ENCODE measurements around the gene SZT2. TPM values are rescaled to one million over a fixed set of nuclear protein-coding genes. Genes with fewer than 3 reads are reported as not detected.

SZT2 gene
- total RNA-seq, 1 donor from 2014 or later = 10.6 TPM

DNA sequence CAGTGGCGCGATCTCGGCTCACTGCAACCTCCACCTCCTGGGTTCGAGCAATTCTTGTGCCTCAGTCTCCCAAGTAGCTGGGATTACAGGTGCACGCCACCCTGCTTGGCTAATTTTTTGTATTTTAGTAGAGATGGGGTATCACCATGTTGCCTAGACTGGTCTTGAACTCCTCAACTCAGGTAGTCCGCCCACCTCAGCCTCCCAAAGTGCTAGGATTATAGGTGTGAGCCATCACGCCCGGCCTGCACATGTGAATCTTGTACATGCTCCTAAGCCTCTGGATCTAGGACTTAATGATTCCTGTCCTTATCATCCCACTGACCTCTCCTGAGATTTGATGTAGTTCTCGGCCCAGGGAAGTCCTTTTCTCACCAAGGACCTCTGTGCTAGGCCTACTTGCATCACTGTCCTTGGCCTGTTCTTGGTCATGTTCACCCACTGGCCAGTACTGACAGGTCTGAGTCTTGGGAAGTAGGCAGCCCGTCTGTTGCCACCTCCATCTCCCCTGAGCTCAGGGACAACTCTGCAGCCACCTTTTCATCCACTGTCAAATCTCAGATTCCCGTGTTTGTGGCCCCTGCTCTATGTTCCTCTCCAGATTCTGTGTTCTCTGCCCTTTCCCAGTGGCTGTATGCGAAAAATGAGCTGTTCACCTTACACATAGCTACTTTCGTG lies 54.6 kb downstream of the SZT2 start:
- no peak overlapping the region for H3K4me3 ChIP-seq (ENCODE audit: low read depth, low read length)
- no peak for DNase-seq (ENCODE audit: low read depth)
- TF ChIP-seq, protein P1, sequence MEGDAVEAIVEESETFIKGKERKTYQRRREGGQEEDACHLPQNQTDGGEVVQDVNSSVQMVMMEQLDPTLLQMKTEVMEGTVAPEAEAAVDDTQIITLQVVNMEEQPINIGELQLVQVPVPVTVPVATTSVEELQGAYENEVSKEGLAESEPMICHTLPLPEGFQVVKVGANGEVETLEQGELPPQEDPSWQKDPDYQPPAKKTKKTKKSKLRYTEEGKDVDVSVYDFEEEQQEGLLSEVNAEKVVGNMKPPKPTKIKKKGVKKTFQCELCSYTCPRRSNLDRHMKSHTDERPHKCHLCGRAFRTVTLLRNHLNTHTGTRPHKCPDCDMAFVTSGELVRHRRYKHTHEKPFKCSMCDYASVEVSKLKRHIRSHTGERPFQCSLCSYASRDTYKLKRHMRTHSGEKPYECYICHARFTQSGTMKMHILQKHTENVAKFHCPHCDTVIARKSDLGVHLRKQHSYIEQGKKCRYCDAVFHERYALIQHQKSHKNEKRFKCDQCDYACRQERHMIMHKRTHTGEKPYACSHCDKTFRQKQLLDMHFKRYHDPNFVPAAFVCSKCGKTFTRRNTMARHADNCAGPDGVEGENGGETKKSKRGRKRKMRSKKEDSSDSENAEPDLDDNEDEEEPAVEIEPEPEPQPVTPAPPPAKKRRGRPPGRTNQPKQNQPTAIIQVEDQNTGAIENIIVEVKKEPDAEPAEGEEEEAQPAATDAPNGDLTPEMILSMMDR (conservative IDR thresholded peaks at IDR 0.05; ENCODE audit: low read depth, low read length) = no peak

DNA sequence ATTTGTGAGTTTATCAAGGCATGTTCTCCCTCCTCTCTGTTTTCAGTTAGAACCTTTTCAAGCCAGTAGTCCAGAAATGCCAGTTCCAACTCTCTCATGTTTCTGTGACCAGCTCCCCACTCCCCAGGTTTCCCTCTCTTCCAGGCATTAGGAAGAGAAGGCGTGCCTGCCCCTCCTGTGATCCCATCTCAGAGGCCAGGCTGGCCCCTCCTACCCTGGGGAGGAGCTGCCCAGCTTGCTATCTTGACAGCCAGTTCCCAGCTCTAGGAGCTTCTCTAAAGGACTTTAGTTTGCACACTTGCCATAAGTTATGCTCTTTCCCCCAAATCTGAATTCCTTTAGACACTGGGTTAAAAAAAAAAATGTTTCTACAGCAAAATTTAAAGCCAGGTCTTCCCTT lies 55.1 kb downstream of the SZT2 start:
- no peak for DNase-seq (ENCODE audit: low read depth)
- H3K4me3 ChIP-seq (ENCODE audit: low read depth, low read length) = no peak overlapping the region
- TF ChIP-seq, protein P1 (conservative IDR thresholded peaks at IDR 0.05; ENCODE audit: low read depth, low read length) = no peak

- no peak for DNase-seq (ENCODE audit: low read depth)
- H3K4me3 ChIP-seq (ENCODE audit: low read depth, low read length) = no peak overlapping the region
- TF ChIP-seq, protein P1 (conservative IDR thresholded peaks at IDR 0.05; ENCODE audit: low read depth, low read length) = no peak
Observed at GRCh38 chr1:43445606-43446387, 56.1 kb downstream of the SZT2 start.

- DNase-seq (ENCODE audit: low read depth) = no peak
- no peak overlapping the region for H3K4me3 ChIP-seq (ENCODE audit: low read depth, low read length)
- TF ChIP-seq, protein P1 (conservative IDR thresholded peaks at IDR 0.05; ENCODE audit: low read depth, low read length) = no peak
Observed at GRCh38 chr1:43446388-43446740, 56.7 kb downstream of the SZT2 start.

GRCh38 chr1:43446881-43447835 lies 57.5 kb downstream of the SZT2 start:
- DNase-seq (ENCODE audit: low read depth) = no peak
- no peak overlapping the region for H3K4me3 ChIP-seq (ENCODE audit: low read depth, low read length)
- TF ChIP-seq, protein P1 (conservative IDR thresholded peaks at IDR 0.05; ENCODE audit: low read depth, low read length) = no peak

DNA sequence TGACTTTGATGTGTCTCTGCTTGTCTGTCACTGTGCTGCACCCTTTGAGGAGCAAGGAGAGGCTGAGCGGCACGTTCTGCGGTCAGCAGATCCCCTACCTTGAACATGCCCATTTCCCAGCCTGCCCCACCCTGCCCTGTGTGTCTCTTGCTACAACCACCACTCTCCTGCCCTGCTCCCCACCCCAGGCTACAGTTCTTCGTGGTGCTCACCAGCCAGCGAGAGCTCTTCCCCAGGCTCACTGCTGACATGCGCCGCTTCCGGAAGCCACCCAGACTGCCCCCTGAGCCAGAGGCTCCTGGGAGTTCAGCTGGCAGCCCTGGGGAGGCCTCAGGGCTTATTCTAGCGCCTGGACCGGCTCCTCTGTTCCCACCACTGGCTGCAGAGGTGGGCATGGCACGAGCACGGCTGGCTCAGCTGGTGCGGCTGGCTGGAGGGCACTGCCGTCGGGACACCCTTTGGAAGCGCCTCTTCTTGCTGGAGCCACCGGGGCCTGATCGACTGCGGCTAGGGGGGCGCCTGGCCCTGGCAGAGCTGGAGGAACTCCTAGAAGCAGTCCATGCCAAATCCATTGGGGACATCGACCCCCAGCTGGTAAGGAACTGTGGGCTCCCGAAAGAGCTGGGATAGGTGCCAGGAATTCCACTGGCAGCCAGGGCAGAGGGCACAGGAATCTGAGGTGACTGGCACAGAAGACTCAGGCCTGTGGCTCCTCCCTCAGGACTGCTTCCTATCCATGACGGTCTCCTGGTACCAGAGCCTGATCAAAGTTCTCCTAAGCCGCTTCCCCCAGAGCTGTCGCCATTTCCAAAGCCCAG lies 58.4 kb downstream of the SZT2 start:
- TF ChIP-seq, protein P1 (conservative IDR thresholded peaks at IDR 0.05; ENCODE audit: low read depth, low read length) = no peak
- H3K4me3 ChIP-seq (ENCODE audit: low read depth, low read length) = no peak overlapping the region
- no peak for DNase-seq (ENCODE audit: low read depth)

Data from epithelial cell of proximal tubule (primary cell).